Trophoblast cell (in vitro differentiated cells and primary cell): Measurements from ENCODE around the gene EVA1C.
"Not testable (repeated sequence)": the region's sequence is repeated elsewhere in the genome, so short reads cannot be mapped to it uniquely, and the experiment has no call there.

Source experiments
- DNase-seq, 2 donors: peaks; one replicate each; pipeline ENCODE4 v3.0.0-alpha.2; 2016
- H2AFZ ChIP-seq: 2 replicates; pipeline ENCODE4 v1.6.1; 2013; ENCODE audit warnings: low read length, moderate library complexity, mild to moderate bottlenecking; ENCODE audit not compliant: insufficient read depth, poor library complexity
- H2AK5ac ChIP-seq: 2 replicates; pipeline ENCODE4 v1.6.1; 2013; ENCODE audit warnings: mild to moderate bottlenecking, low read length
- H2BK120ac ChIP-seq: 2 replicates; pipeline ENCODE4 v1.6.1; 2013; ENCODE audit warnings: low read length, mild to moderate bottlenecking, moderate library complexity; ENCODE audit not compliant: insufficient read depth, poor library complexity
- H2BK12ac ChIP-seq: 2 replicates; pipeline ENCODE4 v1.6.1; 2013; ENCODE audit warnings: mild to moderate bottlenecking, low read length, moderate library complexity
- H2BK5ac ChIP-seq: 2 replicates; pipeline ENCODE4 v1.6.1; 2013; ENCODE audit warnings: low read length, low read depth, moderate library complexity, mild to moderate bottlenecking; ENCODE audit not compliant: poor library complexity
- H3K14ac ChIP-seq: 2 replicates; pipeline ENCODE4 v1.6.1; 2013; ENCODE audit warnings: mild to moderate bottlenecking, low read length
- H3K18ac ChIP-seq: 2 replicates; pipeline ENCODE4 v1.6.1; 2013; ENCODE audit warnings: mild to moderate bottlenecking, low read length
- H3K23ac ChIP-seq: 2 replicates; pipeline ENCODE4 v1.6.1; 2013; ENCODE audit warnings: low read length
- H3K27ac ChIP-seq: 2 replicates; pipeline ENCODE4 v1.5.1; 2013; ENCODE audit warnings: low read depth, mild to moderate bottlenecking, inconsistent platforms, low read length, moderate library complexity
- H3K27me3 ChIP-seq: 2 replicates; pipeline ENCODE4 v1.6.1; 2013; ENCODE audit warnings: inconsistent platforms, mild to moderate bottlenecking, low read length, moderate library complexity; ENCODE audit not compliant: insufficient read depth
- H3K36me3 ChIP-seq, 2 experiments: 1 replicate in 1 of 2; 2 replicates in 1 of 2; pipeline ENCODE4 v1.6.1; 2013; ENCODE audit warnings: low read length in 2 of 2, mild to moderate bottlenecking in 2 of 2, moderate library complexity in 1 of 2; ENCODE audit not compliant: insufficient read depth in 2 of 2, control insufficient read depth in 1 of 2
- H3K4ac ChIP-seq: 2 replicates; pipeline ENCODE4 v1.6.1; 2013; ENCODE audit warnings: low read depth, mild to moderate bottlenecking, low read length, moderate library complexity
- H3K4me1 ChIP-seq, 2 experiments: 1 replicate in 1 of 2; 2 replicates in 1 of 2; pipeline ENCODE4 v1.6.1; 2013; ENCODE audit warnings: low read length in 2 of 2, mild to moderate bottlenecking in 2 of 2, moderate library complexity in 1 of 2; ENCODE audit not compliant: insufficient read depth in 2 of 2, control insufficient read depth in 1 of 2
- H3K4me2 ChIP-seq: 2 replicates; pipeline ENCODE4 v1.6.1; 2013; ENCODE audit warnings: inconsistent platforms, mild to moderate bottlenecking, low read length, moderate library complexity
- H3K4me3 ChIP-seq: 2 replicates; pipeline ENCODE4 v1.5.1; 2013; ENCODE audit warnings: mild to moderate bottlenecking, low read depth, low read length, inconsistent platforms
- H3K79me1 ChIP-seq: one replicate; pipeline ENCODE4 v1.6.1; 2013; ENCODE audit warnings: low read length
- H3K79me2 ChIP-seq: 2 replicates; pipeline ENCODE4 v1.6.1; 2013; ENCODE audit warnings: low read length, mild to moderate bottlenecking; ENCODE audit not compliant: control insufficient read depth, insufficient read depth, poor library complexity
- H3K9ac ChIP-seq: 2 replicates; pipeline ENCODE4 v1.6.1; 2013; ENCODE audit warnings: mild to moderate bottlenecking, low read length
- H3K9me3 ChIP-seq: 2 replicates; pipeline ENCODE4 v1.6.1; 2013; ENCODE audit warnings: low read depth, mild to moderate bottlenecking, control low read depth, inconsistent platforms, low read length; ENCODE audit not compliant: insufficient read depth
- H4K12ac ChIP-seq: 2 replicates; pipeline ENCODE4 v1.6.1; 2013; ENCODE audit warnings: low read depth, mild to moderate bottlenecking, low read length, moderate library complexity
- H4K8ac ChIP-seq: 2 replicates; pipeline ENCODE4 v1.6.1; 2013; ENCODE audit warnings: low read depth, mild to moderate bottlenecking, low read length, moderate library complexity
- H4K91ac ChIP-seq: one replicate; pipeline ENCODE4 v1.6.1; 2013; ENCODE audit warnings: low read depth, mild to moderate bottlenecking, low read length, moderate library complexity
- WGBS: extraction: QIAGEN DNeasy Blood & Tissue Kit; methylation state at CpG from one replicate; pipeline ENCODE4 v1.1.7; 2013; ENCODE audit warnings: missing lambda C conversion rate; ENCODE audit not compliant: insufficient read length, insufficient coverage; ENCODE audit errors: extremely low coverage; 5-methylcytosine and 5-hydroxymethylcytosine counted together

EVA1C gene

DNA sequence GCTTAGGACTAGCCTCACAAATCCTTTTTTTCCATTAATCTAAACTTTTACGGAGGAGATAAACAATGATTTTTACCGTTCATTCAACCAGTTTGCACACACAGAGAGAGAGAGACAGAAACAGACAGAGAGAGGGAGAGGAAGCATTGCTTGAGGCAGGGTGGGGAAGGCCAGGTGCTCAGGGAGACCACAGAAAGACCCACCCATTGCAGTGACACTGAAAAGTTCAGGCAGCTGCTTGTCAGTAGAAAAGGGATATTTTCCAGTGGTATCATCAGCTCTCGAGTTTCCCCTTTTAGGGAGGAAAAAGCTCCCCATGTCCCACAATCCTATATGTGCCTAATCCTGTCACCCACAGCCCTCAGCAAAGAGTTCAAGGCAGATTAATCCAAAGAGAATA is 145.6 kb downstream of the EVA1C start:
- H3K14ac ChIP-seq, result no peak overlapping the region
- no peak overlapping the region for H3K4ac ChIP-seq
- H3K36me3 ChIP-seq, result no peaks in the 10 kb centered on the region
- H3K79me2 ChIP-seq, result no peaks in the 10 kb centered on the region
- no peaks in the 10 kb centered on the region for H3K79me1 ChIP-seq
- H2AK5ac ChIP-seq, result no peak overlapping the region
- H2BK5ac ChIP-seq, result no peak overlapping the region
- no peak overlapping the region for H2AFZ ChIP-seq
- no peak overlapping the region for H4K8ac ChIP-seq
- no peak overlapping the region for H3K4me3 ChIP-seq
- WGBS, result no CpG with 5 or more reads among the region's 3 CpGs
- H3K9ac ChIP-seq, result no peak overlapping the region
- H3K4me1 ChIP-seq, result no peaks in the 10 kb centered on the region
- no peak for DNase-seq
- H3K23ac ChIP-seq, result no peak overlapping the region
- no peak overlapping the region for H2BK12ac ChIP-seq
- H3K18ac ChIP-seq, result no peak overlapping the region
- H4K12ac ChIP-seq, result no peak overlapping the region
- no peak overlapping the region for H3K4me2 ChIP-seq
- no peak overlapping the region for H4K91ac ChIP-seq
- H3K27ac ChIP-seq, result no peak overlapping the region
- no peak overlapping the region for H2BK120ac ChIP-seq
- H3K9me3 ChIP-seq, result no peaks in the 10 kb centered on the region
- H3K27me3 ChIP-seq, result no peaks in the 10 kb centered on the region

DNA sequence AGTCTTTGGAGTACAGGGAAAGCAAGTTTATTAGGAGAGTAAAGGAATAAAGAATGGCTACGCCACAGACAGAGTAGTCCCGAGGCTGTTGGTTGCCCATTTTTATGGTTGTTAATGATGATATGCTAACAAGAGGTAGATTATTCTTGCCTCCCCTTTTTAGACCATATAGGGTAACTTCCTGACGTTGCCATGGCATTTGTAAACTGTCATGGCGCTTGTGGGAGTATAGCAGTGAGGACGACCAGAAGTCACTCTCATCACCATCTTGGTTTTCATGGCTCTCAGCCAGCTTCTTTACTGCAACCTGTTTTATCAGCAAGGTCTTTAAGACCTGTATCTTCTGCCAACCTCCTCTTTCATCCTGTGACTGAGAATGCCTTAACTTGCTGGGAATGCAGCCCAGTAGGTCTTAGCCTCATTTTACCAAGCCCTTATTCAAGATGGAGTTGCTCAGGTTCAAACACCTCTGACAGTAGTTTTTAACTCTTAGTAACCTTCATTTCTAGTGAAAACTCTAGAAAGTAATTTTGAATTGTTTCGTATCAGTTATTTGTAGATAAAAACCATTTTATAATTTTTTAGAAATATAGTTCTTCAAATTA is 146.6 kb downstream of the EVA1C start:
- no CpG with 5 or more reads among the region's 6 CpGs for WGBS
- Histone ChIP-seq H4K8ac (no peak overlapping the region), H3K14ac (no peak overlapping the region), H3K4me1 (no peaks in the 10 kb centered on the region), H3K9ac (no peak overlapping the region), H2AK5ac (no peak overlapping the region), H2BK5ac (no peak overlapping the region), H3K36me3 (no peaks in the 10 kb centered on the region), H3K4me3 (no peak overlapping the region), H3K4ac (no peak overlapping the region), H2BK12ac (no peak overlapping the region), H3K9me3 (no peaks in the 10 kb centered on the region), H4K91ac (no peak overlapping the region), H4K12ac (no peak overlapping the region), H3K23ac (no peak overlapping the region), H3K18ac (no peak overlapping the region), H2BK120ac (no peak overlapping the region), H3K4me2 (no peak overlapping the region), H3K27ac (no peak overlapping the region), H3K79me1 (no peaks in the 10 kb centered on the region), H3K79me2 (no peaks in the 10 kb centered on the region), H3K27me3 (no peaks in the 10 kb centered on the region), H2AFZ (no peak overlapping the region)
- DNase-seq, result no peak

DNA sequence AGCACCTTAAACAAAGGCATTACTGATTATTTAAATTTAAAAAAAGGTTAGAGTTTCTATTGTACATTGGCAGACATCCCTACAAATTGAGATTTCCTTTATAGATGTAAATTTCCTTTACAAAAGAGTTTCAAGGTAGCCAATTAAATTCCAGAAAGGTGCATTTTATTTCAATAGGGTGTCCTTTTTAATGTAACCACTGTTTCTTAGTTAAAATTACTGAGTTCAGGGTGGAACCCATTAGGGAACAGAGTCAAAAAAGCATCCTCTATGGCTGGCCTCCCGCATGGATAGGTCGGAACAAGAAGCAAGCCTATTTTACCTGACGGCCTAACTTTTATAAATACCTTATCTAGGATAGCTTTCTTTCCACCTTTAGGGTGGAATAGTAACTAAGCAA is 148.4 kb downstream of the EVA1C start:
- H2AK5ac ChIP-seq, result no peak overlapping the region
- H3K4me2 ChIP-seq, result no peak overlapping the region
- H4K8ac ChIP-seq, result no peak overlapping the region
- DNase-seq, result no peak
- no peaks in the 10 kb centered on the region for H3K79me1 ChIP-seq
- H4K12ac ChIP-seq, result no peak overlapping the region
- no peak overlapping the region for H2BK120ac ChIP-seq
- H2BK12ac ChIP-seq, result no peak overlapping the region
- no peak overlapping the region for H3K4ac ChIP-seq
- no peak overlapping the region for H3K4me3 ChIP-seq
- no peaks in the 10 kb centered on the region for H3K79me2 ChIP-seq
- no peaks in the 10 kb centered on the region for H3K9me3 ChIP-seq
- H2BK5ac ChIP-seq, result no peak overlapping the region
- no peak overlapping the region for H3K9ac ChIP-seq
- no peak overlapping the region for H2AFZ ChIP-seq
- no peaks in the 10 kb centered on the region for H3K4me1 ChIP-seq
- H3K18ac ChIP-seq, result no peak overlapping the region
- H3K27ac ChIP-seq, result no peak overlapping the region
- H4K91ac ChIP-seq, result no peak overlapping the region
- H3K36me3 ChIP-seq, result no peaks in the 10 kb centered on the region
- no peaks in the 10 kb centered on the region for H3K27me3 ChIP-seq
- no peak overlapping the region for H3K14ac ChIP-seq
- no peak overlapping the region for H3K23ac ChIP-seq
- WGBS, result no CpG with 5 or more reads among the region's 3 CpGs

DNA sequence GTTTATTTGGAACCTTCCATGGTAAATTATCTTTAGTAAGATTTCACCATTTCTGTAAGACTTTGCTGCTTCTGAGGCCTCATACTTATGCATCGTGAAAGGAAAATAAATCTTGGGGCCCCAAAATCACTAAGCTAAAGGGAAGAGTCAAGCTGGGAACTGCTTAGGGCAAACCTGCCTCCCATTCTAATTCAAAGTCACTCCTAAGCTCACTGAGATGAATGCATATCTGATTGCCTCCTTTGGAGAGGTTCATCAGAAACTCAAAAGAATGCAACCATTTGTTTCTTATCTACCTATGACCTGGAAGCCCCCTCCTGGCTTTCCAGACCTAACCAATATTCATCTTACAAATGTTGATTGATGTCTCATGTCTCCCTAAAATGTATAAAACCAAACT is 149.0 kb downstream of the EVA1C start:
- not testable (repeated sequence) for H3K9ac ChIP-seq, H3K4me1 ChIP-seq, H3K4ac ChIP-seq, H3K79me1 ChIP-seq, H3K4me2 ChIP-seq, H3K9me3 ChIP-seq, H3K27me3 ChIP-seq, H3K4me3 ChIP-seq, H3K27ac ChIP-seq, DNase-seq, H4K91ac ChIP-seq, H3K23ac ChIP-seq, H2BK5ac ChIP-seq, H2AFZ ChIP-seq, H2AK5ac ChIP-seq, H4K12ac ChIP-seq, H3K79me2 ChIP-seq, H3K18ac ChIP-seq, H4K8ac ChIP-seq, H3K14ac ChIP-seq, H3K36me3 ChIP-seq, H2BK12ac ChIP-seq, H2BK120ac ChIP-seq
- WGBS, result no CpG with 5 or more reads among the region's 1 CpG
